Activated CD4-positive, CD25-positive, alpha-beta regulatory T cell treated with anti-CD3 and anti-CD28 coated beads, Interleukin-2, amount 50 U/mL, for 16 hours (primary cell): Measurements from ENCODE around the gene STRADA.
"Not testable (repeated sequence)": the region's sequence is repeated elsewhere in the genome, so short reads cannot be mapped to it uniquely, and the experiment has no call there.

ENCODE experiments used
- DNase-seq: peaks from one replicate; pipeline ENCODE4 v3.0.0-alpha.2; 2020; ENCODE audit warnings: low read depth, low spot score

The STRADA gene

GRCh38 chr17:63758428-63758827 lies 16.8 kb upstream of the STRADA start:
- DNase-seq = no peak

DNA sequence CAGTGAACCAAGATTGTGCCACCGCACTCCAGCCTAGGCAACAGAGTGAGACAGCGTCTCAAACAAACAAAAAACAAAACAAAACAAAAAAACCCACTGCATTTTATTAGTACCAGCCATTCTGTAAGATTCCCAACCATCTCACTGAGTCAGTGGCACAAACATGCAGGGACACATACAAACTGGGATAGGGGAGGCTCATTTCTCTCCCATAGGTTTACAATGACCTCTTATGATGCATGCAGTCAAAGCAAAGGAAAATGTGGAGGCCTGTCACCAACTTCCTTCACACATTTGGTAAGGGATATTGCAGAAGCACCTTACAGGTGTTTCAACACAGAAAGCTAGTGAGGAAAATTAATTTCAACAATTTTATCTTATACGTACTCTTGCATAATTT lies 12.4 kb upstream of the STRADA start:
- DNase-seq = no peak

DNA sequence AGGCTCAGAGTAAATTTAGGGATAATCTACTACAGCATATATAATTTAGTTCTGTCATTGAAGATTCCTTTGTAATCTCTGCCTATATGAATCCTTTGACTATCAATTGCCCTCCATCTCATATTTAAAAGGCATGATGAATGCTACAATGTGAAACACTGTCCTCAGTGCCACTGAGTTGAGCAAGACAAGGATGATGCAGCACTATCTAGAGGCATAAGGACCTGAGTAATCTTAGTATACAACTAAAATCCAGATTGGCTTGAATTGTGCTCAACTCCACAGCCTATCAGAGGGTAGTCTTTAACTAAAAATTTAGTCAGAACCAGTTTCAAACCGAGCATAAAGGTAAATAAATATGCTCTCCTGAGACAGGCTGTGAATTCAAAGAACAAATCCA lies 11.6 kb upstream of the STRADA start:
- DNase-seq = no peak

GRCh38 chr17:63752707-63753106 lies 11.1 kb upstream of the STRADA start:
- DNase-seq = no peak

- no peak for DNase-seq
These were observed 10.2 kb upstream of the STRADA start for GRCh38 chr17:63751806-63752205.

DNA sequence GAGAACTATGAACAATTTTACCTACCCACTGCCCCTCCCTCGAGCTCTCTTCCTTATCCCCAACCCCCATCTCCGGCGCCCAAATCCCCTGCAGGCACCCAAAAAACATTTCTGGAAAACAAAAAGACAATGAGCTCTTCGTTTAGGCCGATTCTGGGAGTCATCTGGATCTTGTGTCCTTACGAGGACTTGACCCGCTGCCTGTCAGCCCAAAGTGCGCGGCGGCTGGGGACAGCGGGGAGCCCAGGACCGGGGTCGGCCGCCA lies 524 bp downstream of the STRADA start:
- no peak for DNase-seq

- no peak for DNase-seq
These were observed 996 bp downstream of the STRADA start for GRCh38 chr17:63740464-63741142.

GRCh38 chr17:63735691-63736090 lies 5.9 kb downstream of the STRADA start:
- DNase-seq = no peak

GRCh38 chr17:63722403-63722802 lies 19.2 kb downstream of the STRADA start:
- no peak for DNase-seq

DNA sequence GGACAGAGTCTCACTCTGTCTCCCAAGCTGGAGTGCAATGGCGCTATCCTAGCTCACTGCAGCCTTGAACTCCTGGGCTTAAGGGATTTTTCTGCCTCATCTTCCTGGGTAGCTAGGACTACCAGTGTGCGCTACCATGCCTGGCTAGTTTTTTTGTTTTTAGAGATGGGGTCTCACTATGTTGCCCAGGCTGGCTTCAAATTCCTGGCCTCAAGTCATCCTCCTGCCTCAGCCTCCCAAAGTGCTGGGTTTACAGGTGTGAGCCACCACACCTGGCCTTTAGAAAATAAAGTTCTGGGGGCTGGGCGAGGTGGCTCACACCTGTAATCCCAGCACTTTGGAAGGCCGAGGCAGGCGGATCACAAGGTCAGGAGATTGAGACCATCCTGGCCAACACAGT lies 21.4 kb downstream of the STRADA start:
- not testable (repeated sequence) for DNase-seq

DNA sequence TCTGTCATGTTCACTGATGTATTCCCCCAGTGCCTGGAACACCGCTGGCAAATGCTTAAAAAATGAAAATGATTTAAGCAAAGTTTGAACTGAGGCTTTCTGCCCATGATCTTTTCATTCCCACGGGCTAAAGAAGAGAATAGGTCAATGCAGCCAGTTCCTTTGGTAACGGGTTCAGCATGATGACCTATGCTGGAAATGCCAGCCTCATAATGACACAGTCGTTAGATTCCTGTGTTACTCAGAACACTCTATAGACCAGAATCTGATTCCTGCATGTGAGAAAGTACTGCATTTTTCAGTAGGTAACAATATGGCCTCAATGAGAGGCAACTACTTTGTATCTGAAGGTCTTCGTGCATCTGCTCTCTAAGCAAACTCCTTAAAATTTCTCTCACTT lies 22.6 kb downstream of the STRADA start:
- no peak for DNase-seq

DNA sequence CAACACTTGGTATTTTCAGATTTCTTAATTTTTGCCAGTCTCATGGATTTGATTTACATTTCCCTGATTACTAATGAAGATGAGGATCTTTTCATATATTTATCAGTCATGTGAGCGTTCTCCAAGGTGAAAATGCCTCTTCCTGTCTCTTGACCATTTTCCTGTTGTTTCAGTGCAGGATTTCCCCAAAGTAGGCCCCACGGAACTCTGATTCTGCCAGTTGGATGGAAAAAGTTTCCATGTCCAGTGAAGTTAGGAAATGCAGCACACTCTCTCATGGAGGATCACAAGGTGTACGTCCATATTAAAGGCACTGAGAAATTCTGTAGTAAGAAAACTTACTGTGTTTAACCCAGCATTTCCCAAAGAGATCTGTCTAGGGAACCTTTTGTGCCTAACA lies 25.2 kb downstream of the STRADA start:
- DNase-seq = no peak

DNA sequence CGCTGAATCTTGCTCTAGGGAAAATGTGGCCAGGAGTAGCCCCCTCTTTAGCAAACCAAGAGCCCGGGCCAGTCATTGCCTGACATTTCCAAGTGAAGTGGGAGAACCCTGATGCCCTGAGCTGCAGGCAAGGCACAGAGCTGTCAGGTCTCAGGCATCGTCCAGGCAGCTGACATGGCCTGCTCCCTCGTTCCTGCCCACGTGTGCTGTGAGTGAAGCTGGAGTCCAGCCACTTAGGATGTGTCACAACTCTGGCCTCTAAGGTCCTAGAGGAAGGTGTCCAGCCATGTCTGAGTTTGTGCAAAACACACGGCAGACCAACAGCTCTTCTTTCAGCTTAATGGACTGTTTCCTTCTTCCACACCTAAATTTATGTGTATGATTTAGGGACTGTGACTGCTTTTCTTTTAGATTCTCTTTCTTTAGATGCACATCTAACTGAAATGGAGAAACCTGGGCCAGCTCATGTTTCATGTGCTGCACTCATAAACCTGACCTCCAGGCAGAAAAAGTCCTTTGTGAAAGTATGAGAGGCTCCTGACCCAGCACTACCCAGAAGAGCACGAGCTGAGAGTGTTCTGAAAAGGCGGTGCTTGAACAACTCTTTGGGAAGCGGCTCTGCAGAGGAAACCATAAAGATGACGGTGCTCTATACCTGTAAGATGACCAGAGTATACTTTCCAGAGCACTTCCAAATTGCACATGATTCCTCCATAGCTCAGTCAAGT lies 26.9 kb downstream of the STRADA start:
- no peak for DNase-seq

DNA sequence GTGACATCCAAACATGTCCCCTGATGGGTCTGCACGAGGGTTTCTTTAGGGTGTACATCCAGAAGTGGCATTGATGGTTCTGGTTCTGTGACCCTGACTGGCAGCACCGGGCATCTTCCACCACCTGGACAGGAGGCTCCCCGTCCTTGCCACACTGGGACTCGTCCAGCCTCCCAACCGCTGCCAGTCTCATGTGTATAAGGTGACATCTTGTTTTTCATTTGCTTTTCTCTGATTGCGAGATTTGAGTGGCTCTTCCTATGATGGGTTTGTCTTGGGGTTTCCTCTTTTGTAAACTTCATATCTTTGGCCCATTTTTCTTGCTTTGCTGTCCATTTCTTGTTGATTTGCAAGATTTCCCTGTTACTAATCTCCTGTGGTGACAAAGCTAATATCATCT lies 32.5 kb downstream of the STRADA start:
- no peak for DNase-seq

- no peak for DNase-seq
These were observed 34.4 kb downstream of the STRADA start for GRCh38 chr17:63707151-63707550.

DNA sequence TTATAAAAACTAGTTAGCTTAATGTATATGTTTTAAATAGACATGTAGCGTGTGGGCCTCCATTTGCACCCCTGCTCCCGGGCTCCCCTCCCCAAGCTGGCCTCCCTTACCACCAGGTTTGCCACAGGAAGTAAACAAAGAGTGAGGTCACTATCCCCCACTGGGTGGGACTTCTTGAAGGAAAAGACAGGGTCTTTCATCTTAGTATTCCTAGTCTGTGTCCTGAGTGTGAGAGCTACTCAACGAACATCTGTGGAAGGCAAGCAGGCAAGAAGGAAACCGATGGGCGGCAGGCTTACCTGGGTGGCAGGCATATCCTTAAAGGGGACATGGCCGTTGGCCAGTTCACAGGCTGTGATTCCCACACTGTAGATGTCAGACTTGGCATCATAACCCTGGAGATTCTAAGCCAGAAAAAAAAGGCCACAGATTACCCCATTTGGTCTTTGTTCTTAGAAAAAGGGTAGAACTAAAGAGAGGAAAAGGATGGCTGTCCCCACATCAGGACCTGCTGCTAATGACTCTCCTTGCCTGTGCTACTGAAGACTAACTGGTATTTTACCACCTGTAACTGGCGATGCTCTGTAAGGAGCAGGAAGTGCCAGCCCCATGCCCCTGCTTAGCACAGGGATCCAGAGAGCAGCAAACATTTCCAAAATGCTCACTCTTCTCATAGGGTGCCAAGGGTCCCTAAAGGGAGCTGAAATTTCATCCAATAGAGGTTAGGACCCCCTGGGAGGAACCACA lies 35.1 kb downstream of the STRADA start:
- DNase-seq = no peak

GRCh38 chr17:63705657-63706056 lies 35.9 kb downstream of the STRADA start:
- no peak for DNase-seq

DNA sequence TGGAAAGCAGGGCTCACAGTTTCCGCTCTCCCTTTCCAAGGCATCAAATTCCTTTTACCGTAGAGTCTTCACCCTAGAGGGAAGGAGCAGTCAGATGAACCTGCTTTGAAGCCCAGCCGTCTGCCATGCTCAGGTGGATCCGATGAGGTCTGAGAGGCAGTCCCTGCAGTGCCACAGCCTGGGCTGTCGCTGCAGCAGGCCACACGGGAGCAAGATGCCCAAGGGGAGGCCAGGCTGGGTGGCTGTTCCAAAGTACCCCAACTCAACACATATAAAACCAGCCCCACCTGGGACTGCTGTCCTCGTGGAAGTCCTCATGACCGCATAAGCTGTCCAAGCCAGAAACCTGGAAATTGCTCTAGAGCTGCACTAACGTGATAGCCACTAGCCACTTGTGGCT lies 36.8 kb downstream of the STRADA start:
- no peak for DNase-seq

- DNase-seq = no peak
These were observed 37.4 kb downstream of the STRADA start for GRCh38 chr17:63704259-63704576.

GRCh38 chr17:63703556-63704258 lies 37.9 kb downstream of the STRADA start:
- no peak for DNase-seq

- no peak for DNase-seq
These were observed 38.6 kb downstream of the STRADA start for GRCh38 chr17:63703029-63703428.

GRCh38 chr17:63702721-63703015 lies 38.9 kb downstream of the STRADA start:
- no peak for DNase-seq
